Progenitor cell of endocrine pancreas (in vitro differentiated cells): ENCODE measurements around the gene MAP4. TPM values are rescaled to one million over a fixed set of nuclear protein-coding genes. Genes with fewer than 3 reads are reported as not detected.
A peak's percentile ranks its signal among the peaks of the same experiment; 100 is the strongest.

ENCODE experiments used
- DNase-seq: peaks from one replicate; pipeline ENCODE4 v3.0.0; 2021; ENCODE audit warnings: low spot score; ENCODE audit not compliant: unreplicated experiment
- H3K27ac Mint-ChIP-seq: 2 replicates; pipeline ENCODE4 v1.8.0; 2021; ENCODE audit warnings: mild to moderate bottlenecking, moderate library complexity, mixed read lengths
- H3K27me3 Mint-ChIP-seq: 2 replicates; pipeline ENCODE4 v1.8.0; 2021; ENCODE audit warnings: mixed read lengths
- H3K36me3 Mint-ChIP-seq: 2 replicates; pipeline ENCODE4 v1.8.0; 2022; ENCODE audit warnings: mixed read lengths; ENCODE audit not compliant: insufficient read depth
- H3K4me1 Mint-ChIP-seq: 2 replicates; pipeline ENCODE4 v1.8.0; 2021; ENCODE audit warnings: low read depth, mixed read lengths
- H3K4me3 Mint-ChIP-seq: 2 replicates; pipeline ENCODE4 v1.8.0; 2021; ENCODE audit warnings: low read depth, mild to moderate bottlenecking, moderate library complexity, mixed read lengths
- H3K9me3 Mint-ChIP-seq: 2 replicates; pipeline ENCODE4 v1.8.0; 2021; ENCODE audit warnings: low read depth, mixed read lengths
- CTCF ChIP-seq: fragments of 200-600 bp; sonication (generic); IDR thresholded peaks from one replicate; pipeline ENCODE4 v1.5.0; 2021; ENCODE audit warnings: antibody characterized with exemption, mild to moderate bottlenecking; ENCODE audit not compliant: unreplicated experiment
- total RNA-seq: library from RNA; stranded (reverse); gene quantifications from 2 replicates; pipeline ENCODE4 v1.2.1, GENCODE V29; 2021

Gene MAP4
- total RNA-seq, 1 donor from 2014 or later = 121 TPM

- no peak for TF ChIP-seq CTCF
- H3K27ac Mint-ChIP-seq = peak overlapping the region; percentile 62
- H3K36me3 Mint-ChIP-seq = peaks cover 19% of the 10 kb centered on the region
- no peaks in the 10 kb centered on the region for H3K27me3 Mint-ChIP-seq
- H3K4me1 Mint-ChIP-seq = peaks cover 31% of the 10 kb centered on the region
- no peaks in the 10 kb centered on the region for H3K9me3 Mint-ChIP-seq
- H3K4me3 Mint-ChIP-seq = no peak overlapping the region
- no peak for DNase-seq
Observed at GRCh38 chr3:47874913-47875312, 141.3 kb downstream of the MAP4 start.

GRCh38 chr3:47874438-47874837 lies 141.8 kb downstream of the MAP4 start:
- TF ChIP-seq CTCF = no peak
- H3K27me3 Mint-ChIP-seq = no peaks in the 10 kb centered on the region
- peaks cover 31% of the 10 kb centered on the region for H3K4me1 Mint-ChIP-seq
- no peak for DNase-seq
- H3K36me3 Mint-ChIP-seq = peaks cover 20% of the 10 kb centered on the region
- H3K9me3 Mint-ChIP-seq = no peaks in the 10 kb centered on the region
- H3K27ac Mint-ChIP-seq = peak overlapping the region; percentile 82
- no peak overlapping the region for H3K4me3 Mint-ChIP-seq

GRCh38 chr3:47872916-47873315 lies 143.3 kb downstream of the MAP4 start:
- no peak for TF ChIP-seq CTCF
- H3K27me3 Mint-ChIP-seq = no peaks in the 10 kb centered on the region
- H3K4me1 Mint-ChIP-seq = peaks cover 21% of the 10 kb centered on the region
- no peak overlapping the region for H3K4me3 Mint-ChIP-seq
- DNase-seq = no peak
- peaks cover 24% of the 10 kb centered on the region for H3K36me3 Mint-ChIP-seq
- no peaks in the 10 kb centered on the region for H3K9me3 Mint-ChIP-seq
- H3K27ac Mint-ChIP-seq = no peak overlapping the region

GRCh38 chr3:47871389-47871788 lies 144.8 kb downstream of the MAP4 start:
- no peaks in the 10 kb centered on the region for H3K27me3 Mint-ChIP-seq
- TF ChIP-seq CTCF = no peak

GRCh38 chr3:47870702-47871260 lies 145.4 kb downstream of the MAP4 start:
- Mint-ChIP-seq H3K4me1 (peaks cover 19% of the 10 kb centered on the region), H3K36me3 (peaks cover 27% of the 10 kb centered on the region), H3K27me3 (no peaks in the 10 kb centered on the region), H3K27ac (peak overlapping the region; percentile 43), H3K4me3 (no peak overlapping the region), H3K9me3 (no peaks in the 10 kb centered on the region)
- TF ChIP-seq CTCF = no peak
- DNase-seq = no peak

More at GRCh38 chr3:47871389-47871788, 144.8 kb downstream of the MAP4 start:
- H3K27ac Mint-ChIP-seq = peak overlapping the region; percentile 57
- no peak overlapping the region for H3K4me3 Mint-ChIP-seq
- peaks cover 23% of the 10 kb centered on the region for H3K36me3 Mint-ChIP-seq
- peaks cover 19% of the 10 kb centered on the region for H3K4me1 Mint-ChIP-seq
- no peaks in the 10 kb centered on the region for H3K9me3 Mint-ChIP-seq
- no peak for DNase-seq
